GM19467 (cell line): ENCODE data around the gene PACS2.
"Not testable (repeated sequence)": the region's sequence is repeated elsewhere in the genome, so short reads cannot be mapped to it uniquely, and the experiment has no call there.

Experiments
- ATAC-seq: cut with Tn5 transposase; IDR thresholded peaks from one replicate; pipeline ENCODE4 v1.9.1; 2021; ENCODE audit warnings: mild to moderate bottlenecking, moderate library complexity; ENCODE audit not compliant: unreplicated experiment

The PACS2 gene

DNA sequence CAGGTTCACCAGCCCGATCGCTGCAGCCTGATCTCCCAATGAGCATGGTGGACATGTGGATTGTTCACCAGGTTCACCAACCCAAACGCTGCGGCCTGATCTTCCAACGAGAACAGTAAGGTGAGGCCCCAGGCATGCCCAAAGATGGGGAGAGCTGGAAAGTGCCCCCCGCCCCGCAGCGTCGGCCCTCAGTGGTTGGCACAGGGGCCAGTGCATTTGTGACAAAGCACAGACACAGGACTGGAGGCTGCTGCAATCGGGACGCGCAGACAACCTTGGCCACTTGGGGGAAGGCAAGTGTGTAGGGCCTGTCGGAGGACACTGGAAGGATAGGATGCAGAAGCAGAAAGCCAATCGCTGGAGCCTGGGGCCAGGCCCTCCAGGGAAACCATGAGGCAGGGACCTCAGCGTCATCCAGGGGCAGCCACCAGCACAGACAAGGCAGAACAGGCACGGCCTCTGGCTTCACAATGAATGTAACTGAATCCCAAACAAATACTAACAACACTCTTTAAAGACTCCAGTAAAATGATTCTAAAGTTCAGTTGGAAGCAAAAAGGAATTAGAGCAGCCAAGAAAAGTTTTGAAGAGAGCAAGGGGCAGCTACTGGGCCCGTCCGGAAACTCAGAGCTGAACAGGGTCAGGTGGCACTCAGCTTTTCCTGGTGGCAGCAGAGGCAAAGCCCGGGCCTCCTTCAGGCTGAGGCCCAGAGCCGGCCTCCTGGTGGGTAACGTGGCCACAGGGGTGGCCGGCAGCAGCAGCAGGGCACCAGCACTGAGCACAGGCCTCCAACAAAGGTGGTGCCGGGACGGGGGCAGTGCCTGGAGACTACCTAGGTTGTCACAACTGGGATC, 27.1 kb upstream of the PACS2 start:
- ATAC-seq: no peak

DNA sequence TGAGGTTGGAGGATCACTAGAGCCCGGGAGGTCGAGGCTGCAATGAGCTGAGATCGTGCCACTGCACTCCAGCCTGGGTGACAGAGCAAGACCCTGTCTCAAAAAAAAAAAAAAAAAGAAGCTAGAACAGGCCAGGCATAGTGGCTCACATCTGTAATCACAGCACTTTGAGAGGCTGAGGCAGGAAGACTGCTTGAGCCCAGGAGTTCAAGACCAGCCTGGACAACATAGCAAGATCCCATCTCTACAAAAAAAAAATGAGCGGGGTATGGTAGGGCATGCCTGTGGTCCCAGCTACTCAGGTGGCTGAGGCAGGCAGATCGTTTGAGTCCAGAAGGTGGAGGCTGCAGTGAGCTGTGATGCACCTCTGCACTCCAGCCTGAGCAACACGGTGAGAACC, 25.6 kb upstream of the PACS2 start:
- not testable (repeated sequence) for ATAC-seq

DNA sequence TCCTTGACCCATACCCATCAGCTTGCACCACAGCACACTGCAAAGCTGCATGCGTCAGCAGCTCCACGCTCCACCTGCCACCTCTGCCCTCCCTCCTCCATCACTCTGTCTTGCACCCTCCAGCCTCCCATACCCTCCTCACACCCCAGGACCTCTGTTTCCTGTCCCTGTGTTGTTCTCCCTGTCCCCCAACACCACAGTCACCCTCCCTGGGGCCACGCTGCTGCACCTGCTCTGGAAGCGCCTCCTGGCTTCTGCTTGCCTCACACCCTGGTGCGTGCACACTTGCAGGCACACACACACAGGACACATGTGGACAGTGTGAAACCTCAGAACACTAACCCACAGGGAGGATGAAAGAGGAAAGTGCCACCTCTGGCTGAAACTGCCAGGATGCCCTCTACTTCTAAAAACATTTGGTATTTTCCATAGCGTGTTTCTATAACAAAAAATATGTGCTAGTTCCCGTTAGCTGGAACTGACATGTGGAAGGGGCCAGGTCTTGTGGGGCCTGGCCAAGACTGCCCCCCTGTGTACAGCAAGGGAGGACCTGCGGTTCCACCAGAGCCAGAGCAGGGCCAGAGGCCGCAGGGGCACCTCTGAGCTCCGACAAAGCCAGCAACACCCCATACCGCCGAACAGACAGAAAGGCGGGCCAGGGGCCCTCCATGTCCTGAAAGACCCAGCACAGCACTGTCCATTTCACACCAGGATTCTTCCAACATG, 23.8 kb upstream of the PACS2 start:
- no peak for ATAC-seq

GRCh38 chr14:105292826-105293711, 21.5 kb upstream of the PACS2 start:
- no peak for ATAC-seq

GRCh38 chr14:105294142-105294597, 20.4 kb upstream of the PACS2 start:
- no peak for ATAC-seq

GRCh38 chr14:105297311-105297710, 17.2 kb upstream of the PACS2 start:
- not testable (repeated sequence) for ATAC-seq

DNA sequence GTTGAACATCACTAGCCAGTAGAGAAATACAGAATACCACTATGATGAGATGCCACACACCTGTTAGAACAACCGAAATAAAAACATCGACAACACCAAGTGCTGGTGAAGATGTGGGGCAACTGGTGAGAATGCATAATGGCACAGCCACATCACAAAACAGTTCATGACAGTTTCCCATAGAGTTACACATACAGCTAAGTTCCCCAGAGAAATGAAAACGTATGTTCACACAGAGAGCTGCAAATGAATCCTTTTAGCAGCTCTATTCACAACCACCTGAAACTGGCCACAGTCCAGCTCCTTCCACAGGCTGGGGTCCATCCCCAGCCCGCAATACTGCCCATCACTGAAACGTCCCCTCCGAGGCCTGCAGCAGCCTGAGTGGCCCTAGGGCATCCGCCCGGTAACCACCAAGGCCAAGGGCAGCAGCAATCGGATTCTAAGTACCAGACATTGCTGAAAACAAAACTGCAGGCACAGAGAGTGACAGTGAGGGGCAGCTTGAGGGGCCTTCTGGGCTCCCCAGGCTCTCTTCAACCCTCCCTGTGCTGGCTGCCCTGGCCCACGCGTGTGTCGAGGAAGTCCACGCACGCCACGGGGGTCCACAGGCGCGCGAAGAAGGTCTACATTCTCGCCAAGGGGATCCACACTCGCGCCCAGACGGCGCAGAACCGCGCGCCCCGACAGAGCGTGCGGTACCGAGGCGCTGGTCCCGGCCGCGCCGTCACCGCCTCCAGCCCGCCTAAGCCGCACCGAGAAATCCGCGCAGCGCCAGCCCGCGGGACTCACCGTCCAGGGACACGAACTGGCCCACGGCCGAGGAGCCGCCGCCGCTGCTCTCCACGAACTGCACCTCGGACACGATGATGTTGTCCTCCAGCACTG, 14.7 kb upstream of the PACS2 start:
- ATAC-seq: peak; percentile 1

DNA sequence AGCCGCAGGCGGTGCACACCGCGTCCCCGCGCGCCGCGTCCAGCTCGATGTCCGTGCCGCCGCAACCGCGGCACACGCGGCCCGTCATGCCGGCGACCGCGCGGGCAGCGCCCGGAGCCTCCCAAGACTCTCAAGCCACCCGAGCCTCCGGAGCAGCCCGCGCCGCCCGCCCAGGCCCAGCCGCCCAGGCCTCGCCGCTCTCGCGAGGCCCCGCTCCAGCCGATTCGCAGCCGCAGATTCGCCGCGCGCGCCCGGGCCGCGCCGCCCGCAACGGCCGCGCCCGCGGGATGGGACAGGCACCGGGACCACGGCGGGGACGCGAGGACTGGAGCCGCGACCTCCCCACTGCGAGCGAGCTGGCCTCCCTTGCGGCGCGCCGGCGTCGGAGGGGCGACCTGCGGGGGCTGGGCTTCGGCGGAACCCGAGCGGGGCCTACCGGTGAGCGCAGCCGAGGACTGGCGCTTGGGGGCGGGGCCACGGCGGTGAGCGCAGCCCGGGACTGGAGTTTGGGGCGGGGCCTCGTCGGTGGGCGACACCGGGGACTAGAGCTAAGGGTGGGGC, 13.9 kb upstream of the PACS2 start, which contains the start of gene BRF1:
Gene BRF1, minus strand, starts transcription at position 460 of the 561 bp plus-strand sequence. Its CDS starts 372 bp downstream, at position 88.
- ATAC-seq: peak; percentile 84

DNA sequence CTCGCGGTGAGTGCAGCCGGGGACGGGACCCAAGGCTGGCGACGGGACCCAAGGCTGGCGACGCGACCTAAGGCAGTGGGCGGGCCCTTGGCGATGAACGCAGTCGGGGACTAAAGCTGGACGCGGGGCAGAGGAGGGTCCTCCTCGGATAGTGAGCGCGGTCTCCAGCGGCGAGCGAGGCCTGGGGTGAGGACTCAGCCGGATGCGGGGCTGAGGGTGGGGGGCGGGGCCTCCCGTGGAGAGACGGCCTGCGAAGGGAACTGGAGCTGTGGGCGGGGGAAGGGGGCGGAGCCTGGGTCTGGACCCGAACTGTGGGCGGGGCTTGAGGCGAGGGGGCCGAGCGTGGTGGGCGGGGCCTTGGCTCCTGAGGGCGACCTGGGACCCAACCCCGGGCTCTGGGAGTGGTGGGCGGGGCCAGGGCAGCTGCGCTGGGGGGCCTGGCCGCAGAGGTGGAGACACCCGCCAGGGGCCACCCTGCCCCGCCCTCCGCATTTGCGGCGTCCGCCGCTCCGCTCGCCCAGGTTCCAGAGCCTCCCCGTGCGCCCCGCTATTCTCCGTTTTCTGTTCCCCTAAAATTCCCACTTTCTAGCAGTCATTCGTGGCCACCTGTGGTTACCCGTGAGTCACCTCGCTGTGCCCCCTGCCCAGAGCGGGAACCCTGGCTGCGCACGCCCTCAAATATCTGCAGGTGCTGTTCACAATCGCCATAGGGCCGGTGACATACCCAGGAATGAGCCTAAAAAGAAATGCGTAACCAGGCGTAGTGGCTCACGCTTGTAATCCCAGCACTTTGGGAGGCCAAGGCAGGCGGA, 13.2 kb upstream of the PACS2 start:
- peak; percentile 48 for ATAC-seq

DNA sequence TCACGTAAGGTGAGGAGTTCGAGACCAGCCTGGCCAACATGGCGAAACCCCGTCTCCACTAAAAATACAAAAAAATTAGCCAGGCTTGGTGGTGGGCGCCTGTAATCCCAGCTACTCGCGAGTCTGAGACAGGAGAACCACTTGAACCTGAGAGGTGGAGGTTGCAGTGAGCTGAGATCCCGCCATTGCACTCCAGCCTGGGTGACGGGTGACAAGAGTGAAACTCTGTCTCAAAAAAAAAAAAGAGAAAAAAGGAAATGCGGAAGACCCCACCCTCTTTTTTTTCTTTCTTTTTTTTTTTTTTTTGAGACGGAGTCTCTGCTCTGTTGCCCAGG, 12.7 kb upstream of the PACS2 start:
- ATAC-seq: not testable (repeated sequence)

- no peak for ATAC-seq
Measured at GRCh38 chr14:105303949-105304348, 10.6 kb upstream of the PACS2 start.

DNA sequence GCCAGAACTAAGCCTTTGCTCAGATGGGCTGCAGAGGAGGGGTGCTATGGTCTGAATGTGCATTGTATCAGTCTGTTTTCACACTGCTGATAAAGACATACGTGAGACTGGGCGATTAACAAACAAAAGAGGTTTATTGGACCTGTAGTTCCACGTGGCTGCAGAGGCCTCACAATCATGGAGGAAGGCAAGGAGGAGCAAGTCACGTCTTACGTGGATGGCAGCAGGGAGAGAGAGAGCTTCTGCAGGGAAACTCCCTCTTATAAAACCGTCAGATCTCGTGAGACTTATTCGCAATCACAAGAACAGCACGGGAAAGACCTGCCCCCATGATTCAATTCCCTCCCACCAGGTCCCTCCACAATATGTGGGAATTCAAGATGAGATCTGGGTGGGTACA, 10.0 kb upstream of the PACS2 start:
- no peak for ATAC-seq

DNA sequence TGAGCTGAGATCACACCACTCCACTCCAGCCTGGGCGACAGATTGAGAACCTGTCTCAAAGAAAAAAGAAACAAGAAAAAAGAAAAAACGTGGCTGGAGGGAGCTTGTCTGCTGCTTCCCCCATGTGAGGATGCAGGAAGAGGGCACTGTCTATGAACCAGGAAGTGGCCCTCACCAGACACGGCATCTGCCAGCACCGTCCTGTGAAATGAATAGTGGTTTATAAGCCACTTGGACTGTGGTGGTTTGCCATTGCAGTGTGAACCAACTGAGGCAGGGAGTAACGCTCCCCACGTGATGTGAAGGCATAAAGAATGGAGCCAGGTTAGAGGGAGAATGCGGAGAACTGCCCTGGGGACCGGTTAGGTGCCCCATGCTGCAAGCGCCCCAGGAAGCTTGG, 9.2 kb upstream of the PACS2 start:
- ATAC-seq: no peak

GRCh38 chr14:105305791-105306190, 8.8 kb upstream of the PACS2 start:
- ATAC-seq: no peak

DNA sequence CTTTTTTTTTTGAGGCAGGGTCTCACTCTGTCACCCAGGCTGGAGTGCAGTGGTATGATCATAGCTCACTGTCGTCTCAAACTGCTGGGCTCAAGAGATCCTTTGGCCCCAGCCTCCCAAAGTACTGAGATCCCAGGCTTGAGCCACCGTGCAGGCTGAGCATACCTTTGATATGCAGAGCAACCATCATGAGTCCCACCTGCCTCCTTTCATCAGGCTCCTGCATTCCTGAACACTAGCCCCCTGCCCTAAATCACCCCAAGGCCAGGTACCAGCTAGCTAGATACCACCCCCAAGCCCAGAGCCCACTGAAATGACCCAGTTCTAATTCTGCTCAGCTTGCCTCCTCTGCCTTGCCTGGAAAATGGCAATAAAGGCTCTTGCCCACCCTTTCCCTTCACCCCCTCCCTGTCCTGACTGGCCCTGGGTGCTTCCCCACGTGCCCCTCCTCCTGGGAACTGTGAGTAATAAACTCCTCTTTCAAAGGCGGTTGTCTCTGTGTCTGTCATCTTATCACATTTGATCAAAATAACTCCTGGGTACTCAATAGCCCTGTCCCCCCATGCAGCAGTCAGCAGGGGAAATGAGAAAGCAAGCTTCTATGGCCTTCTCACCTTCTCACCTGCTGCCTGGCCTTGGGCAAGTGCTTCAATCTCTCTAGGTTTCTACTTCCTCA, 7.4 kb upstream of the PACS2 start:
- ATAC-seq: no peak

- ATAC-seq: no peak
Measured at GRCh38 chr14:105309371-105309770, 5.2 kb upstream of the PACS2 start.

DNA sequence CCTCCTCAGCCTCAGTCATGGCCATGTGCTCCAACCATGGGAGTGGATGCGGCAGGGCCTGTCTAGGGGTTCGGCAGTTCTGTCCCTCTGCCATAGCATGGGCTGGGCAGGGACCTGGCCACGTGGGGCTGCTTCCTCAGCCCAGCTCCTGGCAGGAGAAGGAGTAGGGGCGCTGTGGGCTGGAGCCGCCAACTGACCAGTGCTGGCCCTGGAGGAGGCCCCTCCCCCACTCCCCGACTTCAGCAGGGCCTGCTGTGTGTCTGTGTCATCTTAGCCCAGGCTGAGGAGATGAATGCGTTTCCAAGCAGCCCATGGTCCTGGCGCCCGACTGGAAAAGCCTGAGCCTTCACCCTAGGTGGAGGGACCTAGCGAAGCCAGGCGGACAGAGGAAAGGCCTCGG, 2.7 kb upstream of the PACS2 start:
- no peak for ATAC-seq

DNA sequence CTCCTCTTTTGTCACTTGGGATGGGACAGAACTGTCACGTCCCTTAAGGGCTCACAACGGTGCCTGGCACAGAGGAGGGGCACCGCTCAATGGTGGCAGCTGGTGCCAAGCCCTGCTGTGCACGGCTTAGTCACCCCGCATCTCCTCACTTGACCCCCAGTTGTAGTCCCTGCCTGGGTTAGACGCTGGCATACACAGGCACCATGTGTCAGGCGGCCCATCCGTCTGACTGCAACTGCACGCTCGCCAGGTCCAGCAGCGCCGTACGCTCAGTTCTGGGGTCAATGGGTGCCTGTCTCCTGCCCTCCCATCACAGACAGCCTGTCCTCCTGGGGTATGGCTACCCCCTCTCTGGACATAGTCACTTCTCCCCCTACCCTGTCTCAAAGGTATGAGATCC, 1.6 kb upstream of the PACS2 start:
- no peak for ATAC-seq
